GM11168 (cell line): ENCODE measurements around the gene GIT2.
"Not testable (repeated sequence)": the region's sequence is repeated elsewhere in the genome, so short reads cannot be mapped to it uniquely, and the experiment has no call there.

Experiments used
- in situ Hi-C: fragments of 300-500 bp; cut with MboI; formaldehyde crosslinking; loops from one replicate; pipeline ENCODE4 v1.12.0; 2022; ENCODE audit warnings: low sequenced_read_pairs; ENCODE audit not compliant: unreplicated experiment

Gene GIT2

GRCh38 chr12:109986236-109986635 is 9.9 kb downstream of the GIT2 start:
- in situ Hi-C loops: not testable (repeated sequence)

DNA sequence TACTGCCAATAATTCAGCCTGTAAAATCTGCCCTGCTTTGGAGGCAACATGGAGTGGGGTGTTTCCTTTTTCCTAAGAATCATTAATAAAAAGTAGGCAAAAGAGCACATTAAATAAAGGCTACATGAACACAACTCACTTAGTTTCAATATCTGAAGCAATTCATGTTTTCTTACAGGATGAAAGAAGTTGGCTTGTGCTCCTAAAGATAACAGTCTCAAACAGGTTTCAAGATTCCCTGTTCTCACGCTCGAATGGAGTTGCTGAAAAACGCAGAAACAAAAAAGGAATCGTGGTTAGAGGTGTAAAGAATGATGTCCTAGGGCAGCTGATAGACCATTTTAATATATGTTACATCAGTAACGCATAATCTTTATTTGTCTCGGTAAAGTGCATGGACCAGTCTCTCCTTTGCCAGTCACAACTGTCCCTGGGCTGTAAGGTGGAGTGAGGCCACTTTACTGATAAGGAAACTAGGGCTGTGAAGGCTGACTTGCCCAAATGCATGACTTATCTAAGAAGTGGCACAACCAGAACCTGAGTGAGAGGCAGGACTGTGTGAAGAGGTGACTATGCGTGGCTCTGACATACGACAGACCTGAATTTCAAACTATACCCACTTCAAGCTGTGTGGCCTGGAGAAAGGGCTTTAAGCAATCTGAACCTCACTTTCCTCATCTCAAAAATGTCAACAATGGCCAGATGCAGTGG is 12.6 kb downstream of the GIT2 start:
- in situ Hi-C loops: no loop called here

DNA sequence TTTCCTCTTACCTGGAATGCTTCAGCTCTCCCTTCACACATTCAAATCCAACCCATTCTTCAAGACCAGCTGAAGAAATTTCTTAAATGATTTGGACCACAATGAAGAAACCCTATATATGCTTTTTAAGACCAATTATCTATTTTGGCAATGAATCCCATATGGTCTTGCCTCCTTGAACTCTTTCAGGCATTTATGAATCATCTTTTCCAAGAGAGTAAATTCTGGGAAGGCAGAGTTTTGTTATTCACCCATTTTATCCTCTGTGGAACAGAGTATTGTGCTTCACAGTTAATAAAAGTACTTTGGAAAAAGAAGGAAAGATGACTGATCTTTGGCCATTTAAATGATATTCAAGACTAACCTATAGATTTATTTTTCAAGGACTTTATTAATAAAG is 14.0 kb downstream of the GIT2 start:
- in situ Hi-C loops: no loop called here

DNA sequence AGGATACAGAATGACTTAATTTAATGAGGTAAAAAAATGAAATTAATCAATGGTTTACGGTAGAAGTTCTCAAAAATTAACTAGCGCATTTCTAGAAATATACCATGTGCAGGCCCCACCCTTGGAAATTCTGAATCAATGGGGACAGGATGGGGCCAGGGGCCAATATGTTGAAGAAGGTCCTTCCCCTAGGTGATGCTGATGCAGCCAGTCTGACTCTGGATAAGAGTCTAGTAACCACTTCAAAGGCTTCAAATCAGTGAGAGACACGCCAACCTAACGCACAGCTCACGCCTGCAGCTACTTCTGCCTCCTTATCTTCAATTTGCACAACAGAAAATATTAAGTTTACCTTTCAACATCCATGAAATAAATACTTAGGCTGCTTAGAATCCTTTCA is 14.9 kb downstream of the GIT2 start:
- in situ Hi-C loops: no loop called here

- in situ Hi-C loops: no loop called here
Observed at GRCh38 chr12:109972821-109973220, 23.3 kb downstream of the GIT2 start.

DNA sequence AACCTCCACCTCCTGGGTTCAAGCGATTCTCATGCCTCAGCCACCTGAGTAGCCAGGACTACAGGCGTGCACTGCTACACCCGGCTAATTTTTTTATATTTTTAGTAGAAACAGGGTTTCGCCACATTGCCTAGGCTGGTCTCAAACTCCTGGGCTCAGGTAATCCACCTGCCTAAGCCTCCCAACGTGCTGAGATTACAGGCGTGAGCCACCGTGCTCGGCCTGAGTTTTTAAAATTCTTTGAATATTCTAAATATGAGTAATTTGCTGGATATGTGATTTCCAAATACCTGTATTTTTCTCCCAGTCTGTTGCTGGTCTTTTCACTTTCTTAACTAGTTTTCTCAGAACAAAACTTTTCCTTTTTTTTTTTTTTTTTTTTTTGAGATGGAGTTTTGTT is 27.4 kb downstream of the GIT2 start:
- in situ Hi-C loops: no loop called here

DNA sequence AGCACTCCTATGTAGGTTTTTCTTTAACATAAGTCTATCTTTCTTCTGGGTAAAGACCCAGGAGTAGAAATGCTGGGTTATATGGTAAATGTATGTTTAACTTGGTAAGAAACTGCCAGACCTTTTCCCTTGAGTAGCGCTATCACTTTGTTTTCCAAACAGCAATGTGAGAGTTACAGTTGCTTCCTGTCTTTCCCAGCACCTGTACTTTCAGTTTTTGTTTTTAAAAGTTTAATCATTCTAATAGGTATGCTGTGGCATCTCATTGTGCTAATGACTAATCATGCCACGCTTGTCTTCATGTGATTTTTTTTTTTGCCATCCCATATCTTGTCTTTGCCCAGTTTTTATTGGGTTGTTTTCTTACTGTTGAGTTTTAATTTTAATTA is 28.1 kb downstream of the GIT2 start:
- in situ Hi-C loops: no loop called here

- in situ Hi-C loops: no loop called here
Observed at GRCh38 chr12:109967383-109968031, 28.7 kb downstream of the GIT2 start.

DNA sequence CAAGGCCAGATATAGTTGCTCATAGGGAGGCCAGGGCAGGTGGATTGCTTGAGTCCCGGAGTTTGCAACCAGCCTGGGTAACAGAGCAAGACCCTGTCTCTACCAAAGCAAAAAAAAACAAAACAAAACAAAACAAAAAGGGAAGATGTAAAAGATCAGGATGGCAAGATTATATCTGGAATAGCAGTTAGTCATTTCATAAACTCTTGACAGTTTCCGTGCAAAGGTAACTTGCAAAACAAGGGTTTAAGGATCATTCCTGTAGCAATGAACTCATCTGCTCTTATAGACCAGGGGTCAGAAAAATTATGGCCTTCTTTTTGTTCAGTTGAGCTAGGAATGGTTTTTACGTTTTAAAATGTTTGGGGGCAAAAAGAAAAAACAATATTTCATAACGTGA is 29.6 kb downstream of the GIT2 start:
- in situ Hi-C loops: no loop called here

DNA sequence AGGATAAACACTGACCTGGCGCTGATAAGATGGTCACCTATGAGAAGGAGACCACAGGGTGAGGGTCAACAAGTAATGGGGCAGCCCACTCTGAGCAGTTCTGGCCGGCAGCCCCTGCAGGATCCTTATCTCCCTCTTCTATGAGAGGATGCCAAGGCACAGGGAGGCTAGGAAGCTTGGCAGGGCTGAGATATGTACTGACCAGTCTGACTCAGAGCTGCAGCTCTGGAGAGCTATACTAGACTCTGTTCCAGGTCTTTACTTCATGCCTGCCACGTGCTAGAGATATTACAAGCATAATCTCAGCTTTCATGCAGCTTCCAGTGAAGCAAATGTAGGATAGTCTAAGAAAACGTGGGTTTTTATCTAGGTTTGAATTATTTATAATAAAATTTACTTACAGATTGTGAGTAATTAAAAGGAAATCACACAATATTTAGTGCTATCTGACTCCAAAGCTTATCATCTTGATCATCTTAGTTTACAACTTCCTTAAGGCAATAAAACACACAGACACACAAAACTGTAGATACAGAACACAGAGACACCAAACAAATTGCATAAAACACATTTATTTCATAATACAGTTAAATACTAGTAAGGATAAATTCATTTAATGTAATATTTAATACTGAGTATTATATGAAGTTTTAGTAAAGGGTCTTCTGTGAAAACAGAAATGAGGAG is 32.3 kb downstream of the GIT2 start:
- in situ Hi-C loops: no loop called here

DNA sequence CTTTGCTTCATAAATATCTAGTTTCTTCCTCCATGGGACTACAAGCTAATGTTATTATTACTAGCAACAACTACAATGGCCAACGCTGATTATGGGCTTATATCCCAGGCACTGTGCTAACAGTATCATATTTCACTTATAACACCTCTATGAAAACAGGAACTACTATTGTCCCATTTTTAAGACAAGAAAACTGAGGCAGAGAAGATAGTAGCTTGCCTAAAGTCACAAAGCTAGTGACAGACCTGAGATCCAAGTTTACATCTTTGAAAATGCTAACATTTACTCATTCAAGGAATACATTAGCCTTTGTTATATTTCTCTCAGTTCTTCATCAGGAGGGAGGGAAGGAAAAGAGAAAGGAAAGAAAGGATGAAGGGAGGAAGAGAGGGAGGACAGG is 32.8 kb downstream of the GIT2 start:
- in situ Hi-C loops: no loop called here

- in situ Hi-C loops: no loop called here
Observed at GRCh38 chr12:109962398-109962797, 33.8 kb downstream of the GIT2 start.

- in situ Hi-C loops: no loop called here
Observed at GRCh38 chr12:109961612-109962011, 34.6 kb downstream of the GIT2 start.

- in situ Hi-C loops: no loop called here
Observed at GRCh38 chr12:109961201-109961600, 35.0 kb downstream of the GIT2 start.

DNA sequence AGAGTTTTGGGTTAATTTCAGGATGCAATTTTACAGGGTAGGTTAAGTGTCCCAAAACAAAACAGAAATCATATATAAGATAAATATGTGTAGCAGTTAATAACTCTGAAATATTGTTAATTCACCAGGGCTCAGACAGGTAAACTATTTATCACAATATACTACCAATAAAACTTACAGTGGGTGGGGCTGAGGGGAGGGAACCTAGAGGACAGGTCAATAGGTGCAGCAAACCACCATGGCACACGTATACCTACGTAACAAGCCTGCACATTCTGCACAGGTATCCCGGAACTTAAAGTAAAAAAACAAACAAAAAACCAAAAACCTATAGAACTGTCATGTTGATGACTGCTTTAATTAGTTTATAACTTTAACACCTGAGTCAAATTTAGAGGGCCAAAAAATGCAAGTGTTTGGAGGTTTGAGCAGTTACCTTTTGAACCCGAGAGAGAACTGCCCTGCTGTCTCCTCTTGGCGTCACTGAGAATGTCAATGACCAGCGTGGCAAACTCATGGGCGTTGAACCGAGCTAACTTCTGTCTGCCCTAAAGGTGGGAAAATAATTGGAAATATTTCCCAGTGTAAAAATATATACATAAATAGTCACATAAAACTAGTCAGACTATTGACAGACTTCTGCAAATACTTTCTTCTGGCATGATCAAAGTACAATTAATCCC is 36.6 kb downstream of the GIT2 start:
- in situ Hi-C loops: no loop called here

- in situ Hi-C loops: no loop called here
Observed at GRCh38 chr12:109958374-109958773, 37.8 kb downstream of the GIT2 start.

GRCh38 chr12:109953656-109954055 is 42.5 kb downstream of the GIT2 start:
- in situ Hi-C loops: no loop called here

- in situ Hi-C loops: no loop called here
Observed at GRCh38 chr12:109952873-109953272, 43.3 kb downstream of the GIT2 start.

DNA sequence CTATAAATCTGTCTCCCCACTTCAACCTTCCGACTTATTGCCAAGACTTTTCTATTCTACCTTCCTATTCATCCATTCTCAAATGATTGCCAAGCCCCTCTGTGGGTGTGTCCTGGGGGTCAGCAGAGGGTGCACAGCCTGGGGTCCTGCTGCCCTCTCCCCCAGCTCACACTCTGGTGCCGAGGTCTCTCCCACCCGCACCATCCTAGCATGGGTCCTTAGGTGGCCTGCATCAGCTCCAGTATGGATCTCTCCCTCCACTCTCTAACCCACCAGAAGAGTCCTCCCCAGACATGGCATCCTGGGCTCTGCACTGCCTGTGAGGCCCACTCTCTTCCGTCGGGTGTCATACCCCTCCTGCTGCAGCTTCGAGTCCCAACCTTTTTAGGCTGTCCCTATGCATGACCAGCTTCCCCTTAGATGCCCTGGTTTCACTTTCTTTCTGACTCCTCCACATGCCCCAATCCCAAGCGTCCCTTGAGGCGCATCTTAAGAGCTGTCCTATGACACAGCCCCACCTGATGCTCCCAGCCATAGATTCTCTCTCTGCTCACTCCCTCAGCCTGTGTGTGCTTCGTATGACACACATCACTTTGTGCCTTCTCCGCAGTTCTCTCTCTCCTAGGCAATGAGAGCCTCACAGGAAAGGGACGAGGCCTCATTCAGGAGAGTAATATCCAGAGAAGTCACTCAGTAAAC is 43.9 kb downstream of the GIT2 start:
- in situ Hi-C loops: no loop called here

DNA sequence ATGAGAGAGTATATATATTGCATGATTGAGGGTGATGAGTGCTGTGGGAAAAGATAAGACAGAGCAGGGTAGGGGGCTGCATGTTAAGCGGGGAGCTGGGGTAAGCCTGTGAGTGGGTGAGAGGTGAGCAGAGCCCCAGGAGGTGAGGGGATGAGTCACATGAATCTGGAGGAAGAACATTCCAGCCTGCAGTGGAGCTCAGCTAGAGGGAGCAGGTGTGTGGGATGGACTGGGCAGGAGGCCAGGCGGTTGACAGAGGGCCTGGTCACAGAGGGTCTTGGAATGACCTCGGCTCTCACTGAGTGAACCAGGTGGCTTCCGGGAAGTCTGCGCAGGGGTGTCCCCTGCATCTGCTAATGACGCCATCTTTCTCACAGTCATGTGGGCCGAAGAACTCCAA is 44.4 kb downstream of the GIT2 start:
- in situ Hi-C loops: no loop called here
